GM18868 (cell line): ENCODE measurements around the gene LDHAL6B.
"Not testable (repeated sequence)": the region's sequence is repeated elsewhere in the genome, so short reads cannot be mapped to it uniquely, and the experiment has no call there.

Experiments
- ATAC-seq: cut with Tn5 transposase; IDR thresholded peaks from one replicate; pipeline ENCODE4 v1.9.1; 2021; ENCODE audit warnings: mild to moderate bottlenecking, moderate library complexity; ENCODE audit not compliant: unreplicated experiment

The LDHAL6B gene

GRCh38 chr15:59206623-59207183 lies at the start of gene LDHAL6B:
LDHAL6B (plus strand) TSS chr15:59206843; CDS start chr15:59206941, 98 bp downstream.
- no peak for ATAC-seq

- ATAC-seq = no peak
Measured at GRCh38 chr15:59157396-59157795, 49.2 kb upstream of the LDHAL6B start.

GRCh38 chr15:59157840-59158700 lies 48.6 kb upstream of the LDHAL6B start:
- no peak for ATAC-seq

GRCh38 chr15:59158701-59159034 lies 48.0 kb upstream of the LDHAL6B start:
- no peak for ATAC-seq

GRCh38 chr15:59159210-59159609 lies 47.4 kb upstream of the LDHAL6B start:
- ATAC-seq = no peak

- no peak for ATAC-seq
Measured at GRCh38 chr15:59160880-59161593, 45.6 kb upstream of the LDHAL6B start.

GRCh38 chr15:59162080-59162479 lies 44.6 kb upstream of the LDHAL6B start:
- not testable (repeated sequence) for ATAC-seq

GRCh38 chr15:59165726-59166125 lies 40.9 kb upstream of the LDHAL6B start:
- ATAC-seq = peak; percentile 51

GRCh38 chr15:59166166-59166565 lies 40.5 kb upstream of the LDHAL6B start:
- ATAC-seq = no peak

- no peak for ATAC-seq
Measured at GRCh38 chr15:59166601-59167265, 39.9 kb upstream of the LDHAL6B start.

GRCh38 chr15:59168536-59168935 lies 38.1 kb upstream of the LDHAL6B start:
- no peak for ATAC-seq

GRCh38 chr15:59169251-59169708 lies 37.4 kb upstream of the LDHAL6B start:
- ATAC-seq = no peak

GRCh38 chr15:59170295-59171066 lies 36.2 kb upstream of the LDHAL6B start:
- no peak for ATAC-seq

- ATAC-seq = no peak
Measured at GRCh38 chr15:59171067-59171397, 35.6 kb upstream of the LDHAL6B start.

GRCh38 chr15:59172289-59172901 lies 34.2 kb upstream of the LDHAL6B start:
- no peak for ATAC-seq

- ATAC-seq = no peak
Measured at GRCh38 chr15:59173194-59173593, 33.4 kb upstream of the LDHAL6B start.

- ATAC-seq = no peak
Measured at GRCh38 chr15:59174151-59174834, 32.4 kb upstream of the LDHAL6B start.

- ATAC-seq = peak; percentile 75
Measured at GRCh38 chr15:59174835-59175831, 31.5 kb upstream of the LDHAL6B start.
